IPS-NIHi7 (cell line): ENCODE measurements around the gene HTT.

Source experiments
- DNase-seq: peaks from one replicate; pipeline ENCODE4 v3.0.0; 2012; ENCODE audit warnings: mixed read lengths; ENCODE audit errors: extremely low spot score

HTT gene

GRCh38 chr4:3288571-3289094 is 214.2 kb downstream of the HTT start:
- DNase-seq: no peak

GRCh38 chr4:3290476-3290875 is 216.0 kb downstream of the HTT start:
- DNase-seq: no peak

- no peak for DNase-seq
These were observed 216.4 kb downstream of the HTT start for GRCh38 chr4:3290889-3291321.

- peak; percentile 56 for DNase-seq
These were observed 217.0 kb downstream of the HTT start for GRCh38 chr4:3291411-3291968.

- peak; percentile 59 for DNase-seq
These were observed 217.6 kb downstream of the HTT start for GRCh38 chr4:3291969-3292570.

GRCh38 chr4:3292571-3293400 is 218.3 kb downstream of the HTT start, which contains the start of gene RGS12:
Gene RGS12, plus strand, starts transcription at chr4:3293021. Its CDS starts 23,150 bp downstream, at chr4:3316171.
- DNase-seq: peak; percentile 100
